Measurements from ENCODE around the gene FSHR.

FSHR gene

DNA sequence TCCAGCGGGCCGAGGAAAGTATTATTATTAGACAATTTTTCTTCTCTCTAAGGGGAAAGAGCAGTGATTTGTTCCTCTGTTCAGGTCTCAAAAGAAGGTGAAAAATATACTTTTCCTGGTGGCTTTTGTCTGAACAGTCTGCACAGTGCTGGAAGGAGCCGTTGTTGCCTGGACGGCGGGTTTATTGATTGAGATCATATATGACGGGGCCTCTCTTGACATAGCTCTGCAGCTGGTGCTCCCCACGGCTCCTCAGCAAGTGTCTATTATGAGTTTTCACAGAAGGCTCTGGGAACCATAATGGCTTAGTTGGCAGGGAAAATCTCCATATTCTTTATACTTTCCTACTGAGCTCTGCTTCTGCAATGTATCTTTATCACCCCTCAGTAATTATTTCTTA, 42.9 kb downstream of the FSHR start:
- no peak for DNase-seq (ENCODE audit: low spot score)

DNA sequence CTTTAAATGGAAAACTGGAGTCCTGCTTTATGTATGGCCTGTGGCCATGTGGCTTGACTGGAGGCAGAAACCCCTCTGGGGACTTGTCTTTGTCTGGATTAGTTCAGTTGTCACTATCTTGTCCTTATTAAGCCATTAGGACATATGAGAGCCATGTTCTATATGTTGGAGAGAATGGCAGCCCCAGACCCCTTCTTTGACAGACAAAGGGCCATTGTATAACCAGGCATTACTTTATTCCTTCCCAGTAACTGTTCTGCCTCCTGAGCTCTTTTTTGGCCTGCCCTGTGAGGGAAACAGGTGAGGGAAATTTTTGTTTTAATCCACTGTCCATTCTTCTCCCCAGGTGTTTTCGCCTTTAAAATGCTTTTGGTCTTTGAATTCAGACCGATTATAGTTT, 43.3 kb downstream of the FSHR start:
- DNase-seq (ENCODE audit: low spot score): no peak

- no peak for DNase-seq (ENCODE audit: low spot score)
Observed at GRCh38 chr2:49110571-49110970, 43.7 kb downstream of the FSHR start.

GRCh38 chr2:49108851-49109250, 45.5 kb downstream of the FSHR start:
- no peak for DNase-seq (ENCODE audit: low spot score)

- DNase-seq (ENCODE audit: low spot score): no peak
Observed at GRCh38 chr2:49108436-49108835, 45.9 kb downstream of the FSHR start.

GRCh38 chr2:49105506-49105905, 48.8 kb downstream of the FSHR start:
- no peak for DNase-seq (ENCODE audit: low spot score)

- DNase-seq (ENCODE audit: low spot score): no peak
Observed at GRCh38 chr2:49102146-49102545, 52.2 kb downstream of the FSHR start.

GRCh38 chr2:49080681-49081080, 73.6 kb downstream of the FSHR start:
- DNase-seq (ENCODE audit: low spot score): no peak

DNA sequence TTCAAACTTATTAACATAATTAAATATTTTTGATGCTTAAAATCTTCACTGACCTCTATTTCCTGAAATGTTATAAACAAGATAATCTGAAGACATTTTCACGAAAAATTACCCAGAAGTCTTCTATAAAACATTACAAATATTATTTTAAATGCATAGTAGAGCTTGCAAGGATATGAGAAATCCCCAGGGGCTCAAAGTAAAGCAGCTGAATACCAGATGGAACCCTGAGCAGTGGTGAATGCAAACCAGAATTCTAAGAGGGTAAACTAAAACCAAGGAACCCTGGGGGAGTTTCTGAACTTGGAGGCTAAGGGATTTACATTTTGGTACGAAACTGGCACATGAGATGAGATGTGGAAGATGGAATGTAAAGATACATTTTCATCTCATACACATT, 83.6 kb downstream of the FSHR start:
- DNase-seq (ENCODE audit: low spot score): no peak

DNA sequence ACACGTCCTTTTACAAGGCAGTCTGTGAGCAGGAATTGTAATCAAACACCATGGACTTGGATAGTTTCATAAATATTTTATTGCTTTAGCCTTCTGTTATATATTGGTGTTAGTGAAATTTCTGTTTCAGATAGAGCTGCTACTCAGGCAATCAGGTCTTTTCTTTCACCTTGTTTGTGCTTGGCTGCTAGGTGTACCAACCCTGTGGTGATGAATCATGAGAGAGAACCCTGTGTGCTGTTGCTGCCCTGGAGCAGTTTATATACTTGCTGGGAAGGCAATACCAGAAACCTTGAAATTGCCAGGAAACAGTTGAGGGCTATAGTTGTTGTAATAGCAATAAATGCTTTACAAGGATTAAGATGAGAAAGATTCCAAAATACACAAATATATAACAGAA, 84.5 kb downstream of the FSHR start:
- DNase-seq (ENCODE audit: low spot score): no peak

DNA sequence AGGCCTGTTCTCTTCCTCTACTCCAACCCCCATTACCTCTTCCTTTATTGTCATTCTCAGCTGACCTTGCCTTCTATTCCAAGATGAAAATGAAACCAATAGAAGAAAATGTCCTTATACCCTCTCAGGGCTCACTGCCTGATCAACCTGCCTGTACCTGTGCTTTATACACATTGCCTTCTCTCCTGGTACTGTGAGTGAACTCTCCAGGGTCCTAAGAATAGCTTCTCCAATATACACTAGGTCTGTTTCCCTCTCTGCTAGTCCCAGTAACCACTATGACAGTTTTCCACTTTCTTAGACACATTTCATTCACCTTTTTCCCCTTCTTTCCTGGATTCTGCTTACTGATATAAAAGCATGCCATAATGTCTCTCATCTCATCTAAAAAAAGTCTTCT, 85.7 kb downstream of the FSHR start:
- DNase-seq (ENCODE audit: low spot score): no peak

GRCh38 chr2:49067971-49068370, 86.3 kb downstream of the FSHR start:
- DNase-seq (ENCODE audit: low spot score): no peak

- DNase-seq (ENCODE audit: low spot score): no peak
Observed at GRCh38 chr2:49053156-49053555, 101.2 kb downstream of the FSHR start.

DNA sequence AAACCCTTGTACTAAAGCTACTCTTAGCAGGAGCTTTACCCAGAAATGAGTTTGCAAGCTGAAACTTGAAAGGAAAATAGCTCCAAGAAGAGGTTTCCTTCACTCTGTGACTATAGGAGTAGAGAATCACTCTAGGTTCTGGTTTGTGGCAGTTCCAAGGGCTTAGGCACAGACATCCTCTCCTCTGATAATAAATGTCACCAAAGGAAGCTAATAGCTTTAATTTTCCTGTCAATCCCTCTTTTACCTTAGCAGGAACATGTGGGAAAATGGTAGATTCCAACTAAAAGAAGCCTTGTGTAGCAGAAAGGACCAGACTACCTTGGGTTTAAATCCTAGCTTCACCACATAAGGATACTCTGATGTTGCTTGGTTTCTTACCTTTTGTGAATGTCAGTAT, 104.0 kb downstream of the FSHR start:
- no peak for DNase-seq (ENCODE audit: low spot score)

GRCh38 chr2:49049161-49049560, 105.2 kb downstream of the FSHR start:
- DNase-seq (ENCODE audit: low spot score): no peak

DNA sequence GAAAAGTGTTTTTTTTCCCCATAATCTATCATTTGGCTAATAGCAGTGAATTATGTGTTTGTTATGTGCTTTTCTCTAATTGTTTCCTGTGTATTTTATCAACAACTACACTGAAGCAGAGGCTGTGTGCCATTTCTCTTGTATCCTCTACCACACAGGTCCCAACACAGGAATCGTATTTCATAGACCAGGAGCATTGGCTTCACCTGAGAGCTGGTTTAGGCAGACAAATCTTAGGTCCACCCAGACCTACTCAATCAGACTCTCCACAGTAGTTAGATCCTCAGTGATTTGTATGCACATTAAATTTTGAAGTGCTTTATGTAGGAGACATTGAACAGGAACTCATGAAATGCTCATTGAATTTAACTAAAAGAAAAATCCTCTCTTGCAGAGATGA, 109.2 kb downstream of the FSHR start:
- DNase-seq (ENCODE audit: low spot score): no peak

DNA sequence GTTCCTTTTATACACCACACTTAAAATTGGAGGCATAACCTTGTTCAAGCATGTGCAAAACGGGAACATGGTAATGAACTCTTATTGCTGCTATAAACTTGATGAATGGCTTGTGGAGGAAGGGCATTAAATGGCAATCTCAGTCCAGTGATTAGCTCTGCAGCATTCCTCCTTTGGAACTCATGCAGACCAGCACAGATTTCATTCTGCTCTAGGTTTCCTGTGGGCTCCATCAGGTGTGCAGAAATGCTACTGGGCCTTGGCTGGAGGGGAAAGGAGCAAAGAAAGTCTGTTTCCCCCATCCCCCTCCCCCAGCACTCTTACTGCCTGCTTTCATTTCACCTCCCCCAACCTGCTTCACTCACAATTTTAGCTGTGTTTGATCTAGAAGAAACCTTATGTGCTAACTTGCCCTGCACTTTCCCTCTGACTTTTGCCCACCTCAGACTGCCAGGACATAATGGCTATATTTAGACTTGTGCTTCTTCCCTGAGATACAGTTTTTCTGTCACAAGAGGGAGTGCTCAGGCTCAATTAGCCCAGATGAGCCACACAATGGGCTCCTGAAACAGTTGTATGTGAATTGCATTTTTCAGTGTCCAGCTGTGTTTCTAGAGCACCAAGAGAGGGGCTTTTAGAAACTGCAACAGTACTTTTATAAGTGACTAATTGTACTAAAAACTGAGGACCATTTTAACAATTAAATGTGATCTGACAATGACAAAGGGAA, 109.8 kb downstream of the FSHR start:
- DNase-seq (ENCODE audit: low spot score): no peak

DNA sequence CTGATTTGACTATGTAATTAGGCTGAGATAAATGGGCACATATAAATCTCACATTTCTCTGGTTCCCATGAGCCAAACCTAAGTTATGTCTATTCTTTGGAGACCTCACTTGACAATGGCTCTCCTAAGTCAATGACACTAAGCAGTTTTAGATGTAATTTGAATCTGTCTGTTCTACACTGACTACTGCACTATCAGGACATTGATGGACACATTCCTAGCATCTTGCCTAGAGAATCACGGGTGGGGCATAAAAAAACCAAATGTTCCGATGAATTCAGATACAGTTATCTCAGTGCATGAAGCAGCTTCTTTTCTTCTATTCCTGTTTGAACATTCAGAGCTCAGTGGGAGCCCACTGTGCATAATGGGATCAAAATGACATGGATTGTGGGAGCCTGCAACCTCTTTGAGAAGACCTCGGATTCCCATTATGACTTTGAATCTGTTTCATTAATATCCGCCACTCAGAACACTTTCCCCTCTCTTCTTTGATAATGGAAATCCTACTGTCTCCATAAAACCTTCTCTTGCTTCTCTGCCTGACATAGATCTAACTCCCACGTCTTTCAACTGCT, 110.8 kb downstream of the FSHR start:
- DNase-seq (ENCODE audit: low spot score): no peak

GRCh38 chr2:49042488-49042887, 111.8 kb downstream of the FSHR start:
- no peak for DNase-seq (ENCODE audit: low spot score)

DNA sequence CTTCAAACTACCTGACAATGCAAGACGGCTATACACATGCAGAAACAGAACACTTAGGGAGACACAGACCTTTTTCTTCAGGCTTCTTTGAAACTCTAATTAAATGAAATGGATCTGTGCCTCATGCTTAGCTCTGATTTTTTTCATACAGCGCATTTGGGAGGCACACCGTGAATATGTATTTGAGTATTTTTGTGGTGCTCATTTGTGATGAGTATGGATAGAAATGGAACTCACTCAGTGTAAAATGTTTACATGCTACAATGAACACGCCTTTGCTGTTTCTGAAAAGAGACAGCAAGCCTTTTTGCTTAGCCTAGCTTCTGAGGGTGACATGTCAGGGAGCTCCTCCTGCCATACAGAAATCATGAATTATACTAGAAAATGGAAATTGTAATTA, 113.3 kb downstream of the FSHR start:
- DNase-seq (ENCODE audit: low spot score): no peak

GRCh38 chr2:49037197-49037596, 117.1 kb downstream of the FSHR start:
- DNase-seq (ENCODE audit: low spot score): no peak

- DNase-seq (ENCODE audit: low spot score): no peak
Observed at GRCh38 chr2:49035481-49035880, 118.8 kb downstream of the FSHR start.

DNA sequence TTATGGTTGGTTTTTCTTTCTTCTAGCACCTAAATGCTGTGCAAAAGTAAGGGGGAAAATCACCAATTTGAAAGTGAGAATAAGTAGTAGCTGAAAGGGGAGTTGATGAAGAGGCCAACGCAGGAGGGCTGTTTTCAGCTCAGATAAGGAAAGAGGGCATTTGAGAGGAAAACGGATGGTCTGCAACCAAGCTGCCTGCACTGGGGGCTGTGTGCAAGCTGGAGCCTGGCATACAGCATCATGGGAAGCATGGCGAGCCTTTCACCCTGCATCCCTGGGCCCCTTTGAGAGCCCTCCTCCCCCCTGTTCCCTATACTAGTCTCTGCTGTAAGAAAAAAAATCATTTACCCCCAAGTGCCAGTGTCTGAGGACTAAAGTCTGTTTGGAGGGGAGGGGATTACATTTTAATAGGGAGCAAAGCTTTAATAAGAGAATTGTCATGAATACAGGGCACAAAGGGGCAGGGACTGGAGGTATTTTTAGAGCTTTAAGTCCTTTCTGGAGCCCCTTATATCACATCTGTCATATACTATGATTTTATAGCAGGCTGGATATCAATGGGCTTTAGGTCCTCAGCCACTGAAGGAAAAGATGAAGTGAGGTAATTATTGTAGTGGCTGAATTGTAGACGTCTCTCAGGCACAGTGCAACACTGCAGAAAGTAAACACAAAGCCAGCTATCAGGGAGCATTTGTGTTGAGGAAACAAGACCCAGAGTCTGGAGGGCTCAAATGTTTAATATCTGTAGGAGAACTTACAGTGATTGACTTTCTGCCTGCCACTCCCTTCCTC, 120.7 kb downstream of the FSHR start:
- no peak for DNase-seq (ENCODE audit: low spot score)
